Inflammatory macrophage treated with lipopolysaccharide for 1 hour (primary cell): ENCODE data around the gene NPB.

Source experiments
- DNase-seq, 2 donors: peaks; one replicate each; pipeline ENCODE4 v3.0.0-alpha.2; 2020 to 2022

The NPB gene

GRCh38 chr17:81927653-81928543 lies 25.9 kb downstream of the NPB start, which contains the start of gene MAFG:
Gene MAFG, minus strand, starts transcription at chr17:81927735. Its CDS starts 4,550 bp downstream, at chr17:81923185.
- peak; percentile 91 to 96 for DNase-seq

- no peak for DNase-seq
Measured at GRCh38 chr17:81928544-81929252, 26.7 kb downstream of the NPB start.

GRCh38 chr17:81929253-81930141 lies 27.5 kb downstream of the NPB start:
- no peak for DNase-seq

- DNase-seq = no peak
Measured at GRCh38 chr17:81930142-81931125, 28.4 kb downstream of the NPB start.

GRCh38 chr17:81931189-81931556 lies 29.1 kb downstream of the NPB start:
- DNase-seq = no peak

- no peak for DNase-seq
Measured at GRCh38 chr17:81931557-81932332, 29.7 kb downstream of the NPB start.

GRCh38 chr17:81932333-81932983 lies 30.4 kb downstream of the NPB start:
- DNase-seq = no peak

GRCh38 chr17:81933178-81933699 lies 31.2 kb downstream of the NPB start:
- DNase-seq = no peak

- no peak for DNase-seq
Measured at GRCh38 chr17:81934098-81934757, 32.2 kb downstream of the NPB start.

GRCh38 chr17:81934850-81935708 lies 33.0 kb downstream of the NPB start:
- DNase-seq = no peak

GRCh38 chr17:81935709-81936084 lies 33.7 kb downstream of the NPB start:
- no peak for DNase-seq

- no peak for DNase-seq
Measured at GRCh38 chr17:81939218-81939617, 37.2 kb downstream of the NPB start.

GRCh38 chr17:81939881-81940385 lies 37.9 kb downstream of the NPB start:
- DNase-seq = no peak

GRCh38 chr17:81940538-81941483 lies 38.8 kb downstream of the NPB start:
- no peak for DNase-seq

GRCh38 chr17:81941484-81942166 lies 39.6 kb downstream of the NPB start:
- no peak for DNase-seq

GRCh38 chr17:81942167-81942553 lies 40.1 kb downstream of the NPB start:
- no peak for DNase-seq

- DNase-seq = no peak
Measured at GRCh38 chr17:81944858-81945257, 42.8 kb downstream of the NPB start.
